Activated CD8-positive, alpha-beta memory T cell treated with anti-CD3 and anti-CD28 coated beads, Interleukin-2, amount 10 ng/mL, durations not matched to agents 7 days and 5 days (primary cell): ENCODE measurements around the gene CD84. TPM values are rescaled to one million over a fixed set of nuclear protein-coding genes. Genes with fewer than 3 reads are reported as not detected.
"Not testable (repeated sequence)": the region's sequence is repeated elsewhere in the genome, so short reads cannot be mapped to it uniquely, and the experiment has no call there.

Source experiments
- ATAC-seq: fragments of 150-1000 bp; cut with Tn5 transposase; one replicate; pipeline ENCODE4 v1.10.0; 2021; ENCODE audit warnings: moderate library complexity
- CTCF ChIA-PET: fragments of 350-600 bp; sonication (Branson Sonifier 250); formaldehyde crosslinking; loops from one replicate; lab custom pipeline; 2021; ENCODE audit warnings: antibody characterized with exemption; lab: Charles Lee
- DNase-seq: peaks from one replicate; pipeline ENCODE4 v3.0.0-alpha.2; 2020
- H3K27ac Mint-ChIP-seq: one replicate; pipeline ENCODE4 v1.8.0; 2021; ENCODE audit warnings: mild to moderate bottlenecking, mixed read lengths
- H3K27me3 Mint-ChIP-seq: one replicate; pipeline ENCODE4 v1.8.0; 2021; ENCODE audit warnings: mixed read lengths
- H3K36me3 Mint-ChIP-seq: one replicate; pipeline ENCODE4 v1.8.0; 2021; ENCODE audit warnings: mild to moderate bottlenecking, mixed read lengths
- H3K4me1 Mint-ChIP-seq: one replicate; pipeline ENCODE4 v1.8.0; 2021; ENCODE audit warnings: mixed read lengths
- H3K4me3 Mint-ChIP-seq: one replicate; pipeline ENCODE4 v1.8.0; 2021; ENCODE audit warnings: mild to moderate bottlenecking, moderate library complexity, mixed read lengths
- H3K9me3 Mint-ChIP-seq: one replicate; pipeline ENCODE4 v1.8.0; 2022; ENCODE audit warnings: low read depth, mixed read lengths
- total RNA-seq, 2 experiments: library from RNA; stranded (reverse); gene quantifications; one replicate each; pipeline ENCODE4 v1.2.3, GENCODE V29; 2021

The CD84 gene
- total RNA-seq, 2 experiments from 2014 or later: 29.9 to 34.6 TPM

- H3K27me3 Mint-ChIP-seq: no peaks in the 10 kb centered on the region
- peaks cover 3% of the 10 kb centered on the region for H3K9me3 Mint-ChIP-seq
- DNase-seq (no peak), ATAC-seq (no peak)
- CTCF ChIA-PET: interaction anchor here (0.8 to 7.9 kb wide), 6 partner anchors 10 to 150 kb away, joined by 4 to 120 read pairs (median 8); no protein-coding TSS in a partner anchor
- peak overlapping the region; percentile 97 for H3K27ac Mint-ChIP-seq
- peaks cover 19% of the 10 kb centered on the region for H3K36me3 Mint-ChIP-seq
- H3K4me1 Mint-ChIP-seq: peaks cover 57% of the 10 kb centered on the region
- H3K4me3 Mint-ChIP-seq: peak overlapping the region; percentile 87
Measured at GRCh38 chr1:160578525-160579191, 638 bp downstream of the CD84 start.

- no peak for DNase-seq
- H3K4me1 Mint-ChIP-seq: peaks cover 61% of the 10 kb centered on the region
- ATAC-seq: peak; percentile 21
- H3K36me3 Mint-ChIP-seq: peaks cover 21% of the 10 kb centered on the region
- H3K4me3 Mint-ChIP-seq: peak overlapping the region; percentile 87
- CTCF ChIA-PET: interaction anchor here (0.8 to 7.9 kb wide), 9 partner anchors 10 to 150 kb away, joined by 3 to 120 read pairs (median 5); no protein-coding TSS in a partner anchor
- peak overlapping the region; percentile 97 for H3K27ac Mint-ChIP-seq
- peaks cover 1% of the 10 kb centered on the region for H3K9me3 Mint-ChIP-seq
- H3K27me3 Mint-ChIP-seq: no peaks in the 10 kb centered on the region
Measured at GRCh38 chr1:160578175-160578524, 1.1 kb downstream of the CD84 start.

GRCh38 chr1:160577671-160578070 lies 1.6 kb downstream of the CD84 start:
- Mint-ChIP-seq H3K27ac (peak overlapping the region; percentile 97), H3K4me1 (peaks cover 64% of the 10 kb centered on the region), H3K36me3 (peaks cover 19% of the 10 kb centered on the region), H3K9me3 (no peaks in the 10 kb centered on the region), H3K4me3 (peak overlapping the region; percentile 87), H3K27me3 (no peaks in the 10 kb centered on the region)
- DNase-seq (no peak), ATAC-seq (no peak)
- CTCF ChIA-PET: interaction anchor here (1.1 to 7.9 kb wide), 8 partner anchors 9 to 140 kb away, joined by 3 to 120 read pairs (median 5); no protein-coding TSS in a partner anchor

- Mint-ChIP-seq H3K4me3 (peak overlapping the region; percentile 87), H3K4me1 (peaks cover 70% of the 10 kb centered on the region), H3K9me3 (no peaks in the 10 kb centered on the region), H3K27me3 (no peaks in the 10 kb centered on the region), H3K27ac (peak overlapping the region; percentile 97), H3K36me3 (peaks cover 23% of the 10 kb centered on the region)
- DNase-seq (no peak), ATAC-seq (peak; percentile 32)
- CTCF ChIA-PET: interaction anchor here (1.1 to 7.9 kb wide), 9 partner anchors 9 to 149 kb away, joined by 3 to 120 read pairs (median 3); no protein-coding TSS in a partner anchor
Measured at GRCh38 chr1:160576884-160577283, 2.4 kb downstream of the CD84 start.

- peak; percentile 72 for ATAC-seq
- peaks cover 26% of the 10 kb centered on the region for H3K36me3 Mint-ChIP-seq
- H3K27ac Mint-ChIP-seq: peak overlapping the region; percentile 97
- H3K4me1 Mint-ChIP-seq: peaks cover 72% of the 10 kb centered on the region
- CTCF ChIA-PET: interaction anchor here (1.1 to 7.9 kb wide), 6 partner anchors 18 to 148 kb away, joined by 3 to 120 read pairs (median 3); no protein-coding TSS in a partner anchor
- peak overlapping the region; percentile 87 for H3K4me3 Mint-ChIP-seq
- no peaks in the 10 kb centered on the region for H3K9me3 Mint-ChIP-seq
- no peak for DNase-seq
- H3K27me3 Mint-ChIP-seq: no peaks in the 10 kb centered on the region
Measured at GRCh38 chr1:160576390-160576789, 2.9 kb downstream of the CD84 start.

- Mint-ChIP-seq H3K9me3 (no peaks in the 10 kb centered on the region), H3K4me3 (peak overlapping the region; percentile 57), H3K4me1 (peaks cover 74% of the 10 kb centered on the region), H3K36me3 (peaks cover 34% of the 10 kb centered on the region), H3K27me3 (no peaks in the 10 kb centered on the region), H3K27ac (peak overlapping the region; percentile 97)
- ATAC-seq: peak; percentile 14
- no peak for DNase-seq
- CTCF ChIA-PET: interaction anchor here (0.9 to 7.9 kb wide), 4 partner anchors 17 to 146 kb away, joined by 3 to 120 read pairs (median 7); no protein-coding TSS in a partner anchor
Measured at GRCh38 chr1:160575112-160575664, 4.1 kb downstream of the CD84 start.

- ATAC-seq (no peak), DNase-seq (no peak)
- CTCF ChIA-PET: interaction anchor here (2.4 kb wide), 1 partner anchor 11 kb away, joined by 10 read pairs; no protein-coding TSS in a partner anchor
- no peaks in the 10 kb centered on the region for H3K9me3 Mint-ChIP-seq
- H3K4me1 Mint-ChIP-seq: peaks cover 90% of the 10 kb centered on the region
- H3K4me3 Mint-ChIP-seq: no peak overlapping the region
- no peaks in the 10 kb centered on the region for H3K27me3 Mint-ChIP-seq
- peak overlapping the region; percentile 0 for H3K27ac Mint-ChIP-seq
- H3K36me3 Mint-ChIP-seq: peaks cover 47% of the 10 kb centered on the region
Measured at GRCh38 chr1:160570840-160571239, 8.5 kb downstream of the CD84 start.

GRCh38 chr1:160569806-160570205 lies 9.5 kb downstream of the CD84 start:
- peak overlapping the region; percentile 79 for H3K27ac Mint-ChIP-seq
- CTCF ChIA-PET: interaction anchor here (1.1 to 2.4 kb wide), 4 partner anchors 10 to 105 kb away, joined by 3 to 10 read pairs (median 4); no protein-coding TSS in a partner anchor
- peak overlapping the region; percentile 2 for H3K4me3 Mint-ChIP-seq
- ATAC-seq: no peak
- H3K9me3 Mint-ChIP-seq: no peaks in the 10 kb centered on the region
- no peak for DNase-seq
- no peaks in the 10 kb centered on the region for H3K27me3 Mint-ChIP-seq
- H3K4me1 Mint-ChIP-seq: peaks cover 89% of the 10 kb centered on the region
- H3K36me3 Mint-ChIP-seq: peaks cover 48% of the 10 kb centered on the region

GRCh38 chr1:160567858-160568682 lies 11.2 kb downstream of the CD84 start:
- H3K9me3 Mint-ChIP-seq: peaks cover 4% of the 10 kb centered on the region
- peaks cover 91% of the 10 kb centered on the region for H3K4me1 Mint-ChIP-seq
- DNase-seq (peak; percentile 89), ATAC-seq (peak; percentile 95)
- CTCF ChIA-PET: interaction anchor here (0.6 to 2.2 kb wide), 6 partner anchors 10 to 529 kb away, joined by 3 to 11 read pairs (median 3); no protein-coding TSS in a partner anchor
- H3K27ac Mint-ChIP-seq: peak overlapping the region; percentile 99
- peaks cover 57% of the 10 kb centered on the region for H3K36me3 Mint-ChIP-seq
- H3K27me3 Mint-ChIP-seq: no peaks in the 10 kb centered on the region
- peak overlapping the region; percentile 58 for H3K4me3 Mint-ChIP-seq

GRCh38 chr1:160567341-160567740 lies 12.0 kb downstream of the CD84 start:
- peak; percentile 6 for ATAC-seq
- Mint-ChIP-seq H3K4me1 (peaks cover 88% of the 10 kb centered on the region), H3K36me3 (peaks cover 58% of the 10 kb centered on the region), H3K9me3 (peaks cover 7% of the 10 kb centered on the region), H3K27ac (peak overlapping the region; percentile 99), H3K4me3 (peak overlapping the region; percentile 58), H3K27me3 (no peaks in the 10 kb centered on the region)
- no peak for DNase-seq
- CTCF ChIA-PET: interaction anchor here (1.0 to 18.7 kb wide), 4 partner anchors 8 to 40 kb away, joined by 4 to 120 read pairs (median 7); partner anchors contain the start of gene CD84

- no peak for DNase-seq
- Mint-ChIP-seq H3K4me1 (peaks cover 88% of the 10 kb centered on the region), H3K27ac (peak overlapping the region; percentile 70), H3K4me3 (no peak overlapping the region), H3K9me3 (peaks cover 7% of the 10 kb centered on the region), H3K36me3 (peaks cover 57% of the 10 kb centered on the region), H3K27me3 (no peaks in the 10 kb centered on the region)
- no peak for ATAC-seq
- CTCF ChIA-PET: interaction anchor here (1.0 to 18.7 kb wide), 5 partner anchors 10 to 107 kb away, joined by 3 to 120 read pairs (median 8); partner anchors contain the start of gene CD84
Measured at GRCh38 chr1:160565564-160565963, 13.7 kb downstream of the CD84 start.

GRCh38 chr1:160563230-160563629 lies 16.1 kb downstream of the CD84 start:
- not testable (repeated sequence) for H3K9me3 Mint-ChIP-seq, H3K27me3 Mint-ChIP-seq, H3K4me3 Mint-ChIP-seq, H3K27ac Mint-ChIP-seq, DNase-seq, ATAC-seq
- Mint-ChIP-seq H3K36me3 (peaks cover 57% of the 10 kb centered on the region), H3K4me1 (peaks cover 87% of the 10 kb centered on the region)
- CTCF ChIA-PET: interaction anchor here (2.3 to 24.3 kb wide), 4 partner anchors 12 to 49 kb away, joined by 8 to 337 read pairs (median 70); partner anchors contain the start of gene CD84
